Aorta (tissue), 5 donors: Measurements from ENCODE around the gene ERC2. TPM values are rescaled to one million over a fixed set of nuclear protein-coding genes. Genes with fewer than 3 reads are reported as not detected.

Experiments
- ATAC-seq: fragments of 200-7000 bp; cut with Tn5 transposase; one replicate; pipeline ENCODE4 v1.9.1; 2022; ENCODE audit warnings: moderate library complexity; ENCODE audit not compliant: low FRiP score
- DNase-seq, 2 donors: peaks; one replicate each; pipeline ENCODE4 v3.0.0-alpha.2; 2020
- H3K27ac ChIP-seq, 2 donors: one replicate each; pipeline ENCODE4 v1.5.1; 2013; ENCODE audit warnings: low read length in 2 of 2, mild to moderate bottlenecking in 2 of 2, moderate library complexity in 2 of 2, control low read depth in 1 of 2, inconsistent platforms in 1 of 2, low read depth in 1 of 2
- H3K27me3 ChIP-seq, 2 donors: one replicate each; pipeline ENCODE4 v1.6.1; 2013; ENCODE audit warnings: control low read depth in 1 of 2, low read length in 1 of 2, mild to moderate bottlenecking in 1 of 2, moderate library complexity in 1 of 2; ENCODE audit not compliant: insufficient read depth in 2 of 2, control insufficient read depth in 1 of 2
- H3K36me3 ChIP-seq, 2 donors: one replicate each; pipeline ENCODE4 v1.6.1; 2013; ENCODE audit warnings: control low read depth in 1 of 2, low read length in 1 of 2, mild to moderate bottlenecking in 1 of 2; ENCODE audit not compliant: insufficient read depth in 2 of 2, control insufficient read depth in 1 of 2
- H3K4me1 ChIP-seq, 2 donors: one replicate each; pipeline ENCODE4 v1.6.1; 2013; ENCODE audit warnings: low read length in 2 of 2, control low read depth in 1 of 2, mild to moderate bottlenecking in 1 of 2, moderate library complexity in 1 of 2; ENCODE audit not compliant: insufficient read depth in 2 of 2, control insufficient read depth in 1 of 2
- H3K4me3 ChIP-seq, 2 donors: one replicate each; pipeline ENCODE4 v1.5.1; 2013; ENCODE audit warnings: low read length in 2 of 2, control low read depth in 1 of 2, mild to moderate bottlenecking in 1 of 2
- H3K9me3 ChIP-seq: one replicate; pipeline ENCODE4 v1.6.1; 2013; ENCODE audit warnings: mild to moderate bottlenecking, low read length; ENCODE audit not compliant: control insufficient read depth
- WGBS, 2 donors: extraction: QIAGEN DNeasy Blood & Tissue Kit; methylation state at CpG; one replicate each; pipeline ENCODE4 v1.1.7; 2013; 5-methylcytosine and 5-hydroxymethylcytosine counted together
- intact Hi-C, 2 donors: fragments of 100-400 bp; cut with DNase I; formaldehyde crosslinking; loops; one replicate each; pipeline versions ENCODE4 v1.14.2 to v1.15.0; 2022
- polyA plus RNA-seq, 2 donors: library from polyadenylated mRNA; stranded (reverse); fragments of 200-250 nt; gene quantifications; one replicate each; pipeline ENCODE4 v1.2.3, GENCODE V29; 2013
- total RNA-seq, 2 donors: library from RNA; stranded (reverse); fragmentation: NEBNext Ultra II Directional; extraction: Animal tissue kit (Norgen Biotek cat#: 25700); gene quantifications; one replicate each; pipeline ENCODE4 v1.2.1, GENCODE V29; 2021
- donor health status: healthy with polysubstance abuse.
- donor health status: Bipolar disorder and iron deficiency.
- donor health status: DM: no; HTN: no; CAD: no.
- donor health status: DM: no; HTN: no; CAD: no.
- donor health status: DM: yes; HTN: yes; CAD: no.

ERC2 gene
- total and polyA plus RNA-seq, 4 donors: 0.27 to 0.55 TPM; not detected in 2

GRCh38 chr3:55629432-55629831, 838.8 kb downstream of the ERC2 start:
- H3K4me1 ChIP-seq: no peaks in the 10 kb centered on the region
- no peak for DNase-seq
- no peak for ATAC-seq

GRCh38 chr3:55626279-55626665, 842.0 kb downstream of the ERC2 start:
- intact Hi-C loops: no loop called here
- Histone ChIP-seq H3K4me1 (no peaks in the 10 kb centered on the region), H3K27ac (no peak overlapping the region), H3K9me3 (no peaks in the 10 kb centered on the region), H3K27me3 (peaks cover 0 to 4% of the 10 kb centered on the region in 2 donors), H3K36me3 (no peaks in the 10 kb centered on the region), H3K4me3 (no peak overlapping the region)
- no peak for DNase-seq
- ATAC-seq: no peak
- WGBS, 2 donors: 74 to 85% methylated on average over 2 of the region's 2 CpGs

More at GRCh38 chr3:55629432-55629831, 838.8 kb downstream of the ERC2 start:
- Histone ChIP-seq H3K36me3 (no peaks in the 10 kb centered on the region), H3K4me3 (no peak overlapping the region), H3K9me3 (no peaks in the 10 kb centered on the region), H3K27ac (no peak overlapping the region), H3K27me3 (peaks cover 0 to 4% of the 10 kb centered on the region in 2 donors)
- intact Hi-C loops: no loop called here
- 21 to 28% methylated on average over 1 of the region's 1 CpG for WGBS, 2 donors

GRCh38 chr3:55624238-55624637, 844.0 kb downstream of the ERC2 start:
- ATAC-seq: no peak

GRCh38 chr3:55623786-55624185, 844.5 kb downstream of the ERC2 start:
- no peak for ATAC-seq
- Histone ChIP-seq H3K27ac (no peak overlapping the region), H3K9me3 (no peaks in the 10 kb centered on the region), H3K4me1 (no peaks in the 10 kb centered on the region), H3K4me3 (no peak overlapping the region), H3K36me3 (no peaks in the 10 kb centered on the region), H3K27me3 (peaks cover 1 to 6% of the 10 kb centered on the region in 2 donors)
- 66 to 67% methylated on average over 2 of the region's 2 CpGs for WGBS, 2 donors
- no peak for DNase-seq
- intact Hi-C loops: no loop called here

More at GRCh38 chr3:55624238-55624637, 844.0 kb downstream of the ERC2 start:
- WGBS, 2 donors: 82 to 85% methylated on average over 7 of the region's 7 CpGs
- intact Hi-C loops: no loop called here
- Histone ChIP-seq H3K9me3 (no peaks in the 10 kb centered on the region), H3K27me3 (peaks cover under 1 to 6% of the 10 kb centered on the region in 2 donors), H3K4me3 (no peak overlapping the region), H3K36me3 (no peaks in the 10 kb centered on the region), H3K4me1 (no peaks in the 10 kb centered on the region), H3K27ac (no peak overlapping the region)
- peak in 1 of 2 donors; percentile 56 for DNase-seq

- ATAC-seq (no peak), DNase-seq (no peak)
- no peaks in the 10 kb centered on the region for H3K4me1 ChIP-seq
- no peak overlapping the region for H3K27ac ChIP-seq
- no peaks in the 10 kb centered on the region for H3K9me3 ChIP-seq
- H3K4me3 ChIP-seq: no peak overlapping the region
- peaks cover 1 to 6% of the 10 kb centered on the region in 2 donors for H3K27me3 ChIP-seq
- intact Hi-C loops: no loop called here
- no peaks in the 10 kb centered on the region for H3K36me3 ChIP-seq
- WGBS, 2 donors: 66 to 70% methylated on average over 3 of the region's 3 CpGs
Measured at GRCh38 chr3:55622733-55623132, 845.5 kb downstream of the ERC2 start.

- Histone ChIP-seq H3K4me1 (no peaks in the 10 kb centered on the region), H3K36me3 (no peaks in the 10 kb centered on the region), H3K27ac (no peak overlapping the region), H3K27me3 (peaks cover 1 to 6% of the 10 kb centered on the region in 2 donors), H3K9me3 (no peaks in the 10 kb centered on the region), H3K4me3 (no peak overlapping the region)
- 94 to 97% methylated on average over 3 of the region's 3 CpGs for WGBS, 2 donors
- intact Hi-C loops: no loop called here
- DNase-seq: no peak
- no peak for ATAC-seq
Measured at GRCh38 chr3:55622116-55622515, 846.2 kb downstream of the ERC2 start.

GRCh38 chr3:55621648-55622047, 846.6 kb downstream of the ERC2 start:
- 92 to 94% methylated on average over 2 of the region's 2 CpGs for WGBS, 2 donors
- Histone ChIP-seq H3K27me3 (peaks cover 1 to 6% of the 10 kb centered on the region in 2 donors), H3K4me1 (no peaks in the 10 kb centered on the region), H3K9me3 (peaks cover 2% of the 10 kb centered on the region), H3K4me3 (no peak overlapping the region), H3K36me3 (no peaks in the 10 kb centered on the region), H3K27ac (no peak overlapping the region)
- intact Hi-C loops: no loop called here
- no peak for DNase-seq
- no peak for ATAC-seq

GRCh38 chr3:55621026-55621422, 847.2 kb downstream of the ERC2 start:
- Histone ChIP-seq H3K27me3 (peaks cover 1 to 6% of the 10 kb centered on the region in 2 donors), H3K9me3 (peaks cover 2% of the 10 kb centered on the region), H3K4me1 (no peaks in the 10 kb centered on the region), H3K4me3 (no peak overlapping the region), H3K27ac (no peak overlapping the region), H3K36me3 (no peaks in the 10 kb centered on the region)
- intact Hi-C loops: no loop called here
- ATAC-seq (no peak), DNase-seq (no peak)
- WGBS, 2 donors: 75 to 77% methylated on average over 3 of the region's 3 CpGs

- H3K36me3 ChIP-seq: no peaks in the 10 kb centered on the region
- 72 to 73% methylated on average over 12 of the region's 12 CpGs for WGBS, 2 donors
- intact Hi-C loops: no loop called here
- DNase-seq (no peak), ATAC-seq (no peak)
- H3K4me3 ChIP-seq: no peak overlapping the region
- peaks cover 2% of the 10 kb centered on the region for H3K9me3 ChIP-seq
- no peaks in the 10 kb centered on the region for H3K4me1 ChIP-seq
- H3K27ac ChIP-seq: no peak overlapping the region
- H3K27me3 ChIP-seq: peaks cover 1 to 6% of the 10 kb centered on the region in 2 donors
Measured at GRCh38 chr3:55620351-55621025, 847.8 kb downstream of the ERC2 start.
